Tibial artery (tissue), 4 donors: Measurements from ENCODE around the gene ABHD3.
"Not testable (repeated sequence)": the region's sequence is repeated elsewhere in the genome, so short reads cannot be mapped to it uniquely, and the experiment has no call there.

Experiments
- DNase-seq, 2 donors: peaks; one replicate each; pipeline ENCODE4 v3.0.0-alpha.2; 2019
- H3K27ac ChIP-seq, 2 donors: fragments of 200-600 bp; sonication (generic) in 1 of 2; 1 replicate in 1 of 2; 2 replicates in 1 of 2; pipeline ENCODE4 v1.5.1; 2018 to 2019; ENCODE audit warnings: mild to moderate bottlenecking in 1 of 2
- H3K27me3 ChIP-seq, 2 donors: fragments of 200-600 bp; sonication (generic) in 1 of 2; one replicate each; pipeline versions ENCODE4 v1.5.1 to v1.6.0; 2016 to 2019
- H3K36me3 ChIP-seq, 3 donors: fragments of 200-600 bp; sonication (generic) in 2 of 3; one replicate each; pipeline ENCODE4 v1.5.1; 2016 to 2019; ENCODE audit warnings: mild to moderate bottlenecking in 2 of 3
- H3K4me1 ChIP-seq, 4 donors: fragments of 200-600 bp; sonication (generic) in 2 of 4; 1 replicate in 3 of 4; 2 replicates in 1 of 4; pipeline ENCODE4 v1.5.1; 2016 to 2019
- H3K4me3 ChIP-seq, 2 donors: fragments of 200-600 bp; sonication (generic) in 1 of 2; 1 replicate in 1 of 2; 2 replicates in 1 of 2; pipeline ENCODE4 v1.5.1; 2018 to 2019; ENCODE audit warnings: mild to moderate bottlenecking in 2 of 2
- H3K9me3 ChIP-seq, 3 donors: fragments of 200-600 bp; sonication (generic) in 1 of 3; one replicate each; pipeline ENCODE4 v1.5.1; 2016 to 2019
- CTCF ChIP-seq, 2 experiments: fragments of 200-600 bp in 1 of 2; fragments of 450-650 bp in 1 of 2; IDR thresholded peaks; one replicate each; pipeline ENCODE4 v1.5.1; 2017 to 2019; ENCODE audit warnings: antibody characterized with exemption in 2 of 2, mild to moderate bottlenecking in 1 of 2, moderate library complexity in 1 of 2
- intact Hi-C: fragments of 100-400 bp; cut with DNase I; formaldehyde crosslinking; loops from one replicate; pipeline ENCODE4 v1.15.0; 2023; ENCODE audit warnings: low total_unique reads

The ABHD3 gene

GRCh38 chr18:21680161-21680560 is 24.4 kb downstream of the ABHD3 start:
- H3K4me3 ChIP-seq, result no peak overlapping the region
- peaks cover 0 to 9% (median 2%) of the 10 kb centered on the region in 4 donors for H3K4me1 ChIP-seq
- H3K36me3 ChIP-seq, result no peaks in the 10 kb centered on the region
- TF ChIP-seq CTCF (IDR thresholded peaks at IDR 0.05), result no peak
- H3K27me3 ChIP-seq, result no peaks in the 10 kb centered on the region
- no peak for DNase-seq
- intact Hi-C loops, result no loop called here
- H3K9me3 ChIP-seq, result no peaks in the 10 kb centered on the region
- H3K27ac ChIP-seq, result no peak overlapping the region

GRCh38 chr18:21678859-21679258 is 25.7 kb downstream of the ABHD3 start:
- no peaks in the 10 kb centered on the region for H3K9me3 ChIP-seq
- H3K36me3 ChIP-seq, result no peaks in the 10 kb centered on the region
- no peak for DNase-seq
- TF ChIP-seq CTCF (IDR thresholded peaks at IDR 0.05), result no peak
- intact Hi-C loops, result no loop called here
- peaks cover 0 to 9% (median 2%) of the 10 kb centered on the region in 4 donors for H3K4me1 ChIP-seq
- H3K4me3 ChIP-seq, result no peak overlapping the region
- no peaks in the 10 kb centered on the region for H3K27me3 ChIP-seq
- no peak overlapping the region for H3K27ac ChIP-seq

- DNase-seq, H3K27me3 ChIP-seq, H3K36me3 ChIP-seq, H3K4me3 ChIP-seq, H3K9me3 ChIP-seq, intact Hi-C loops, H3K27ac ChIP-seq: not testable (repeated sequence)
- peaks cover 0 to 10% (median 0%) of the 10 kb centered on the region in 4 donors for H3K4me1 ChIP-seq
Measured at GRCh38 chr18:21675354-21675753, 29.2 kb downstream of the ABHD3 start.

GRCh38 chr18:21672521-21673267 is 31.9 kb downstream of the ABHD3 start:
- H3K36me3 ChIP-seq, result peaks cover 0 to 7% (median 0%) of the 10 kb centered on the region in 3 donors
- no peaks in the 10 kb centered on the region for H3K27me3 ChIP-seq
- no peak for DNase-seq
- intact Hi-C loops, result no loop called here
- no peak overlapping the region for H3K4me3 ChIP-seq
- TF ChIP-seq CTCF (IDR thresholded peaks at IDR 0.05), result no peak
- H3K27ac ChIP-seq, result no peak overlapping the region
- no peaks in the 10 kb centered on the region for H3K9me3 ChIP-seq
- H3K4me1 ChIP-seq, result peaks cover 0 to 10% (median 0%) of the 10 kb centered on the region in 4 donors

- H3K27ac ChIP-seq, result no peak overlapping the region
- no peaks in the 10 kb centered on the region for H3K9me3 ChIP-seq
- intact Hi-C loops, result no loop called here
- no peak for DNase-seq
- no peak overlapping the region for H3K4me3 ChIP-seq
- H3K36me3 ChIP-seq, result peaks cover 0 to 7% (median 0%) of the 10 kb centered on the region in 3 donors
- no peak for TF ChIP-seq CTCF (IDR thresholded peaks at IDR 0.05)
- H3K4me1 ChIP-seq, result peaks cover 0 to 10% (median 0%) of the 10 kb centered on the region in 4 donors
- H3K27me3 ChIP-seq, result no peaks in the 10 kb centered on the region
Measured at GRCh38 chr18:21669736-21670285, 34.8 kb downstream of the ABHD3 start.

GRCh38 chr18:21664069-21664468 is 40.5 kb downstream of the ABHD3 start:
- Histone ChIP-seq H3K36me3 (peaks cover 0 to 10% (median 0%) of the 10 kb centered on the region in 3 donors), H3K27ac (no peak overlapping the region), H3K4me3 (no peak overlapping the region), H3K4me1 (no peaks in the 10 kb centered on the region), H3K9me3 (no peaks in the 10 kb centered on the region), H3K27me3 (no peaks in the 10 kb centered on the region)
- TF ChIP-seq CTCF (IDR thresholded peaks at IDR 0.05), result no peak
- DNase-seq, result no peak
- intact Hi-C loops, result no loop called here
